OCI-LY3 (cell line): ENCODE results near the gene NDUFB10.

ENCODE experiments used
- H2AFZ ChIP-seq: fragments of 200-600, 300-600 bp; shearing (Covaris generic); 2 replicates; pipeline ENCODE4 v1.6.0; 2014; ENCODE audit warnings: antibody characterized with exemption, low read depth, low read length
- H3K27ac ChIP-seq: fragments of 200-600, 300-600 bp; sonication (generic); 2 replicates; pipeline ENCODE4 v1.5.1; 2014; ENCODE audit warnings: mild to moderate bottlenecking, low read length, moderate library complexity, mixed read lengths
- H3K27me3 ChIP-seq: fragments of 200-600, 300-600 bp; sonication (generic); 2 replicates; pipeline ENCODE4 v1.6.1; 2014; ENCODE audit warnings: low read depth, low read length, mixed read lengths
- H3K36me3 ChIP-seq: fragments of 200-600, 300-600 bp; sonication (generic); replicated peaks from 2 replicates; pipeline ENCODE3; 2014; ENCODE audit warnings: low read depth, low read length, mixed read lengths
- H3K4me1 ChIP-seq: fragments of 300-600, 200-600 bp; sonication (generic); 2 replicates; pipeline ENCODE4 v1.6.1; 2014; ENCODE audit warnings: low read length, mixed read lengths
- H3K4me2 ChIP-seq: fragments of 200-600, 300-600 bp; sonication (generic); 2 replicates; pipeline ENCODE4 v1.6.1; 2014; ENCODE audit warnings: low read length, mixed read lengths
- H3K4me3 ChIP-seq: fragments of 300-600, 200-600 bp; sonication (generic); 2 replicates; pipeline ENCODE4 v1.5.1; 2014; ENCODE audit warnings: antibody characterized with exemption, mild to moderate bottlenecking, low read length, moderate library complexity
- H3K79me2 ChIP-seq: fragments of 300-600, 200-600 bp; shearing (Covaris generic); 2 replicates; pipeline ENCODE4 v1.6.1; 2014; ENCODE audit warnings: mild to moderate bottlenecking, low read length, mixed read lengths
- H3K9ac ChIP-seq: fragments of 300-600, 200-600 bp; shearing (Covaris generic); 2 replicates; pipeline ENCODE4 v1.6.0; 2014; ENCODE audit warnings: mild to moderate bottlenecking, low read length, moderate library complexity
- H3K9me3 ChIP-seq: fragments of 200-600, 300-600 bp; shearing (Covaris generic); 2 replicates; pipeline ENCODE4 v1.6.1; 2014; ENCODE audit warnings: low read length, mixed read lengths; ENCODE audit not compliant: insufficient read depth
- H4K20me1 ChIP-seq: fragments of 200-600, 300-600 bp; sonication (generic); 2 replicates; pipeline ENCODE4 v1.6.1; 2016; ENCODE audit warnings: low read length, mixed read lengths; ENCODE audit not compliant: insufficient read depth
- EZH2phosphoT487 ChIP-seq: fragments of 200-600 bp; shearing (Covaris generic); IDR thresholded peaks from 2 replicates; pipeline ENCODE4 v1.6.1; 2018; ENCODE audit warnings: antibody characterized with exemption, mixed run types, low read depth
- TF ChIP-seq, protein P1 (sequence below): fragments of 200-600, 300-600 bp; sonication (generic); IDR thresholded peaks from 2 replicates; pipeline ENCODE4 v1.5.1; 2014; ENCODE audit warnings: antibody characterized with exemption, low read length, low read depth

The NDUFB10 gene

GRCh38 chr16:1964506-1965395 lies 5.4 kb downstream of the NDUFB10 start, which contains the start of gene RPS2:
RPS2 (minus strand) TSS chr16:1964826; CDS start chr16:1964625, 201 bp downstream.
- no peaks in the 10 kb centered on the region for H3K9me3 ChIP-seq

DNA sequence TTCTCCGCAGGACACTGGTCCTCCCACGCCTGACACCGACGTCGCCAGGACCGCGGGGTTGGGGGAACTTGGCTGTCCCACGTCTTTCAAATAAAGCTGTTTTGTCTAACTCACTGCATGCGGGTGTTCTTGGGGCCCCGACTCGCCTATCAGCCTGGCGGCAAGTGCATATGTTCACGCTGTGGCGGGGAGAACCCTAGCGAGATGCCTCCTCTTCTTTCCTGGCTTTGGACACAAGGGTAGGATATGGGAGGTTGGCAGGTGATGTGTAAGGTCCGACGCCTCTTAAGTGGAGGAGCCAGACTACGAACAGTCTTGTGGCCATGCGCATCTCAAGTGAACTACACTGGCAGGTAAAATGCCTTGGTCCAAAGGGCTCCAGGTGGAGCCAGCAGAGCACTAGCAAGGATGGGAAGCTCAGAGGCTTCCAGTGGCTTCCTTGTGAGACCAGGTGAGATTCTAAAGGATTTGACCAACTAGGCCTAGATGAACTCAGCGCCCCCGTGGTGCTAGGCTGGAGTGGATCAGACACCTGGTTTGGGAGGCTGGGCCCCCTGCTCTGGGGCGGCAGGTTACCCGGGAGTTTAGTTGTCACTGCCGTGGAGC lies 6.2 kb downstream of the NDUFB10 start:
- Histone ChIP-seq H3K4me2 (peak overlapping the region; percentile 96), H3K79me2 (peaks cover 64% of the 10 kb centered on the region), H2AFZ (no peak overlapping the region), H4K20me1 (peaks cover 31% of the 10 kb centered on the region), H3K4me1 (peaks cover 34% of the 10 kb centered on the region), H3K9ac (peak overlapping the region; percentile 92), H3K36me3 (peaks cover 27% of the 10 kb centered on the region), H3K4me3 (peak overlapping the region; percentile 100), H3K27me3 (no peaks in the 10 kb centered on the region), H3K9me3 (no peaks in the 10 kb centered on the region), H3K27ac (peak overlapping the region; percentile 68)
- TF ChIP-seq, protein P1, sequence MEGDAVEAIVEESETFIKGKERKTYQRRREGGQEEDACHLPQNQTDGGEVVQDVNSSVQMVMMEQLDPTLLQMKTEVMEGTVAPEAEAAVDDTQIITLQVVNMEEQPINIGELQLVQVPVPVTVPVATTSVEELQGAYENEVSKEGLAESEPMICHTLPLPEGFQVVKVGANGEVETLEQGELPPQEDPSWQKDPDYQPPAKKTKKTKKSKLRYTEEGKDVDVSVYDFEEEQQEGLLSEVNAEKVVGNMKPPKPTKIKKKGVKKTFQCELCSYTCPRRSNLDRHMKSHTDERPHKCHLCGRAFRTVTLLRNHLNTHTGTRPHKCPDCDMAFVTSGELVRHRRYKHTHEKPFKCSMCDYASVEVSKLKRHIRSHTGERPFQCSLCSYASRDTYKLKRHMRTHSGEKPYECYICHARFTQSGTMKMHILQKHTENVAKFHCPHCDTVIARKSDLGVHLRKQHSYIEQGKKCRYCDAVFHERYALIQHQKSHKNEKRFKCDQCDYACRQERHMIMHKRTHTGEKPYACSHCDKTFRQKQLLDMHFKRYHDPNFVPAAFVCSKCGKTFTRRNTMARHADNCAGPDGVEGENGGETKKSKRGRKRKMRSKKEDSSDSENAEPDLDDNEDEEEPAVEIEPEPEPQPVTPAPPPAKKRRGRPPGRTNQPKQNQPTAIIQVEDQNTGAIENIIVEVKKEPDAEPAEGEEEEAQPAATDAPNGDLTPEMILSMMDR, result no peak
- no peak for TF ChIP-seq EZH2phosphoT487

More at GRCh38 chr16:1964506-1965395, 5.4 kb downstream of the NDUFB10 start, which contains the start of gene RPS2:
- peaks cover 27% of the 10 kb centered on the region for H3K36me3 ChIP-seq
- H3K4me2 ChIP-seq, result peak within 1 kb of the TSS; percentile 96
- TF ChIP-seq EZH2phosphoT487, result no peak
- TF ChIP-seq, protein P1, result no peak
- peaks cover 71% of the 10 kb centered on the region for H3K79me2 ChIP-seq
- H4K20me1 ChIP-seq, result peaks cover 32% of the 10 kb centered on the region
- H3K27ac ChIP-seq, result peak within 1 kb of the TSS; percentile 81
- no peak within 1 kb of the TSS for H2AFZ ChIP-seq
- peak within 1 kb of the TSS; percentile 100 for H3K4me3 ChIP-seq
- peak within 1 kb of the TSS; percentile 99 for H3K9ac ChIP-seq
- H3K27me3 ChIP-seq, result no peaks in the 10 kb centered on the region
- H3K4me1 ChIP-seq, result peaks cover 35% of the 10 kb centered on the region

DNA sequence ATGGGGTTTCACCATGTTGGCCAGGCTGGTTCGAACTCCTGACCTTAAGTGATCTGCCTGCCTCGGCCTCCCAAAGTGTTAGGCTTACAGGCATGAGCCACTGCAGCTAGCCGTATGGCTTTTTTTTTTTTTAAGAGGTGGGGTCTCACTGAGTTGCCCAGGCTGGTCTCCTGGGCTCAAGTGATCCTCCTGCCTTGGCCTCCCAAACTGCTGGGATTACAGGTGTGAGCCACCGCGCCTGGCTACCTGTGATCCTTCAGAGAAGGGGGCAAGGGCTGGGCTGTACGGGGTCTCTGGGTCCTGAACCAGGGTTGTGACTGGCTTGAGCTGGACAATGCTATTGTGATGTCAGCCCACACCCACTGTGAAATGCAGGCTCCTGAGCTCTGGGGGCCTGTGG lies 7.1 kb downstream of the NDUFB10 start, which contains the start of gene RNF151:
Gene RNF151 (plus strand): TSS at position 397 of the 400 bp plus-strand sequence. CDS start 26 bp downstream, outside the sequence.
- no peak for TF ChIP-seq EZH2phosphoT487
- TF ChIP-seq, protein P1, result no peak
- H4K20me1 ChIP-seq, result peaks cover 26% of the 10 kb centered on the region
- no peaks in the 10 kb centered on the region for H3K27me3 ChIP-seq
- no peaks in the 10 kb centered on the region for H3K9me3 ChIP-seq
- H3K79me2 ChIP-seq, result peaks cover 66% of the 10 kb centered on the region
- peaks cover 31% of the 10 kb centered on the region for H3K4me1 ChIP-seq
- peak within 1 kb of the TSS; percentile 68 for H3K27ac ChIP-seq
- H2AFZ ChIP-seq, result no peak within 1 kb of the TSS
- H3K36me3 ChIP-seq, result peaks cover 27% of the 10 kb centered on the region
- H3K4me3 ChIP-seq, result peak within 1 kb of the TSS; percentile 100
- H3K9ac ChIP-seq, result peak within 1 kb of the TSS; percentile 92
- peak within 1 kb of the TSS; percentile 96 for H3K4me2 ChIP-seq
